NCI-H2196 treated with DMSO at 0.1 percent for 48 hours (cell line): ENCODE measurements around the gene METTL8.
"Not testable (repeated sequence)": the region's sequence is repeated elsewhere in the genome, so short reads cannot be mapped to it uniquely, and the experiment has no call there.

Experiments
- DNase-seq: peaks from one replicate; lab custom pipeline; 2025; ENCODE audit not compliant: unreplicated experiment; lab: John Stamatoyannopoulos, UW

The METTL8 gene

GRCh38 chr2:171430516-171431410, 3.0 kb downstream of the METTL8 start:
- DNase-seq, result no peak

DNA sequence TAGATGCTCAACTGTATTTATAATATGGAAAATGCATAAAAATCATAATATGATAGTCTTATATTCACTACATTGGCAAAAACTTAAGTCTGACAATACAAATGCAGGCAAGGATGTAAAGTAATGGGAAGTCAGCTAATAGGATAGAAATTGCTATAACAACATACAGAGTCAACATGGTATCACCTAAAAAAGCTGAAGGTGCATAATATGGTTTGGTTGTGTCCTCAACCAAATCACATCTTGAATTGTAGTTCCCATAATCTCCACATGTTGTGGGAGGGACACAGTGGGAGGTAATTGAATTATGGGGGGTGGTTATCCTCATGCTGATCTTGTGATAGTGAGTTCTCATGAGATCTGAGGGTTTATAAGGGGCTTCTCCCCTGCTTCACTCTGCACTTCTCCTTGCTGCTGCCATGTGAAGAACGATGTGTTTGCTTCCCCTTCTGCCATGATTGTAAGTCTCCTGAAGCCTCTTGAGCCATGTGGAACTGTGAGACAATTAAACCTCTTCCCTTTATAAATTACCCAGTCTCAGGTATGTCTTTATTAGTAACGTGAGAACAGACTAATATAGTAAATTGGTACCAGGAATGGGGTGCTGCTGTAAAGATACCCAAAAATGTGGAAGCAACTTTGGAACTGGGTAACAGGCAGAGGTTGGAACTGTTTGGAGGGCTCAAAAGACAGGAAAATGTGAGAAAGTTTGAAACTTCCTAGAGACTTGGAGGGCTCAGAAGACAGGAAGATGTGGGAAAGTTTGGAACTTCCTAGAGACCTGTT, 10.9 kb downstream of the METTL8 start:
- DNase-seq, result not testable (repeated sequence)

DNA sequence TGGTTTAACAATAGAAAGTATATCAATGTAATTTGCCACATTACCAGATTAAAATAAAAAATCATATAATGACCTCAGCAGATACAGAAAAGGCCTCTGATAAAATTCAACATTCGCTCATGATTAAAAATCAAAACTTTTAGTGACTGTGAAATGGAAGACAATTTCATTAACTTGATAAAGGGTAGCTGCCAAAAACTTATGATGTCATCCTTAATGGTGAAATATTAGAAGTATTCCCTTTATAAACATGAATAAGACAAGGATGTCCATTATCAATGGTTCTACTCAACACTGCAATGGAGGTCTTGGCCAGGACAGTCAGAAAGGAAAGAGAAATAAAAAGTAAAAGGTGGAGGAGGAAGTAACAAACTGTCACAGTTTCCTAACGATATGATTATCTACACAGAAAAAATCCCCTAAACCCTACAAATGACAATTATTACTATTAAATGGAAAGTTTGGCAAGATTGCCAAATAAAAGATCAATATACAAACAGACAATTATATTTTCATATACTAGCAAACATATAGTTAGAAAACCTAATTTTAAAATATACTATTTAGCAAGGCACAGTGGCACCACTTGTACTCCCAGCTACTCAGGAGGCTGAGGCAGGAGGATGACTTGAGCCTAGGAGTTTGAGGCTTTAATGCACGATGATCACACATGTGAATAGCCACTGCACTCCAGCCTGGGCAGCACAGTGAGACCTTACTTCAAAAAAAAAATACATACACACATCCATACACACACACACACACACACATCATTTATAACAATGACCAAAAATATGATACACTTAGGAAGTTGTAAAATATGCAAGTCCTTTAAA, 12.8 kb downstream of the METTL8 start:
- DNase-seq, result no peak

- DNase-seq, result no peak
Measured at GRCh38 chr2:171419333-171419732, 14.5 kb downstream of the METTL8 start.

DNA sequence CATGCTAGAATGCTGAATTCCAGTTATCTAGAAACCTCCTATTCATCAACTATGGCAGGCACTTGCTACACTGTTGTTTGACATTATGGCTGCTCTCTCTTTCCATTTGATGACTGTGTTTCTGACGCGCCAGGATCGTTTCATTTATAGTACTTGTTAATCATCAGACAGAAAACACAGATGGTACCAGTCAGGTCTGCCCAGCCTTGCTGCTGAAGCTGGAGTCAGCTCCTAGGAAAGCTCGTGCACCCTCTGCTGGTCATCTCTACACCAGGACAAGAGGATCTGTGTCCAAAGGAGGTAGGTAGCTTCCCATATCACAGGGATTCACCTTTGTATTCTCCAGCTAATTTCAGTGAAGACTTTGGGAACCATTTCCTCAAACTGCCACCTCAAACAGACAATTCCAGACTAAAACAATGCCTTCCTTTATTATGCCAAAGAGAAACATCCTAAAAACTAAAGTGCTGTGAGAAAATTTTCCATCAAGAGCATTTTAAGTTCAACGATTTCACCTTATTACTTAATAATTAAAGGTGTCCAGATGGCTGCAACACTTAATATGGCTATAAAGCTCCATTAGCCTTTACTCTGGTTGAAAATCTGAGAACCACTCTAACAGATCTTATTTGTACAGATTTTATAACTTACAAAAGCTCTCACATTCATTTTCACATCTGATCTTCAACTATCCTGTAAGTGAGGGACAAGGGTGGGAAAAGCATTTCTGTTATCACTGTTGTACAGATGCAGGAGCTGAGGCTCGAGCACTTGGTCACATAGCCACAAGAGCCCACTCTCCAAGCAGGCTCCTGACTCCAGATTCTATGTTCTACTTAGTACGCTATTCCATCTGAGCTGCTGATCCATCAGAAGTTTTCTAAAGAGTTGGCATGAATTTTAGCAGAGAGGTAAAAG, 17.5 kb downstream of the METTL8 start:
- DNase-seq, result peak; percentile 81

DNA sequence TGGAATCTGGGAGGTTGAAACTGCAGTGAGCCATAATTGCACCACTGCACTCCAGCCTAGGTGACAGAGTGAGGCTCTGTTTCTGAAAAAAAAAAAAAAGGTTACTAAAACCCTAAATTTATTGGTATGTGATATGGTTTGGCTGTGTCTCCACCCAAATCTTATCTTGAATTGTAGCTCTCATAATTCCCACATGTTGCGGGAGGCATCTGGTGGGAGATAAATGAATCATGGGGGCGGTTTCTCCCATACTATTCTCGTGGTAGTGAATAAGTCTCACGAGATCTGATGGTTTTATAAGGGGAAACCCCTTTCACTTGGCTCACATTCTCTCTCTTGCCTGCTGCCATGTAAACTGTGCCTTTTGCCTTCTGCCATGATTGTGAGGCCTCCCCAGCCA, 19.1 kb downstream of the METTL8 start:
- not testable (repeated sequence) for DNase-seq

DNA sequence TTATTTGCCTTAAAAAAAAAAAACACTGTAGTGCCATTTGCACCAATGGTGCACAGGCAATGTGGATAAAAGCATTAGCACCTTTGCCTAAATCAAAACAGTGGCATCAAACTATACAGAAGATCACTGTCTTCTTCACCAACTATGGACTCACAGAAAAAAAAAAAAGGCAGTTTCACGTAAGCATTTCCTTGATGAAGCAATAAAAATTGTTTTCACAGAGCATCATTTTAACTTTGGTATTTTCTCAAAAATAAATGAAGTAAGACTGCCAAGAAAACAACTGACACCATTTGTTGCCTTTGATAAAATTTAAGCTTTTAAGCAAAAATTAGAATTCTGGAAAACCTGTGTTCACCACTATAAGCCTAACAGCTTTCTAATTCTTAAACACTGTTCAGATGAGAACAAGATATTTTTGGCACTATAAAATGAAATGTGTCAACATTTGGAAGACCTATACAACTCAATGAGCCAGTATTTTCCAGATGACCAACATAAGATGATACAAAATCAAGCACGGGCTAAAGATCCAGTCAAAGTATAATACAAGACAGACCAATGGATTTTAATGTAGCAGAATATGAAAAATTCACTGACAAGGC, 21.1 kb downstream of the METTL8 start:
- no peak for DNase-seq

DNA sequence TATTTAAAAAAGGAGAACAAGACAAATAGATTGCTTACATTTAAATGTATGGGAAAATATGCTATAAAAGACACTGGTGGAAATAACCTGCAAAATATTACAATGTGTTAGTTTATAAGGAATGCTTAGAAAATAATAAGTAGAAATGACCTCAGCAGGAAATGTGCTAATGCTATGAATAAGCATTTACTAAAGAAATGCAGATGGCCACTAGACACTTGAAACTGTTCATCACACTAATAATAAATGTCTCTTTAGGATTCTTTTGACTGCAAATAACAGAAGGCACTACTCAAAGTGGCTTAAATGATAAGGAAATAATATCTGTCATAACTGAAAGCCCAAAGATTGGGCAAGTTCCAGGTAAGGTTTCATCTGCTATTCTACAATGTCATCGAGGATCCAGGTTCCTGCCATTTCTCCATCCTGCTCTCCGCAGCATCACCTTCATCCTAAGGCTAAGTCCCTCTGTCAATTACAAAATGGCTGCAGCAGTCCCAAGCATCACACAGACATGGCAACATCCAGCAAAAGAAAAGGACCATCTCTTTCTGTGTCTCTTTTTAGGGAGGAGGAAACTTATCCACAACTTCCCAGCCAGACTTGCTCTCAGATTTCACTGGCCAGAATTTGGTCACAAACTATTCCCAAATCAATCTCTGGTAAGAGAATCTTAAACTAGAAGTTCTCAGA, 21.9 kb downstream of the METTL8 start:
- DNase-seq, result no peak

GRCh38 chr2:171411214-171411613, 22.6 kb downstream of the METTL8 start:
- no peak for DNase-seq

DNA sequence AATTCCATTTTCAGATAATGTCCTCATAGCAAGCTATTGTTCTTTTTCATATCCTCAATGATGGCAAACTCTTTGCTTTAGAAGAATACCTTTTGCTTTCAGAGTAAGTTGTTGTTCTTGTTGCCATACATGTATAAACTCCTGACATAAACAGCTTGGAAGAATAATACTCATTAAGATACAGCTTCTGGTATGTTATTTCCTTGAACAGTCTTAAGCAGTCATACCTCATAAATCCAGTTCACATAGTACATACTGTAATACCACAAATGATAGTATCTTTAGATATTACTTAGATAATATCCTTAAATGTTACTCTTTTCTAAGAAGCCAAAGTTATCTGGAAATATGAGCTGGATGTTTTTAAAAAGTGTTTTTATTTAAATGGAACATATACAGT, 23.2 kb downstream of the METTL8 start:
- DNase-seq, result no peak

DNA sequence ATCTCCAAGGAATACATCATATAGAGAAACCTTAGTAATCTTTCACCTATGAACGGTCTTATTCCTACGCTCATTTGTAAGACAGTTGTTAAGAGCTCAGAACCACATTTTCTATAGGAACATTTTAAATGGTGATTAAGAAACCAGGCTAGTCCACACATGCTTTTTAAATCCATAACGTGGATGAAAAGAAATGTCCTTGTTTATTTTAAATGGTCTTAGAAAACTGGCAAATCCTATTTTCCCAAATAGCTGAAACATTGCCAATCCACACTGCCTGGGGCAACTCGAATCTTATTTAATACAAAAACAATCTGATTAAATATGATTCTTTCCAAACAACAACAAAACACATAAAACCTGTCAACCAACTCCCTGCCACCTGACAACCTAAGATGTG, 23.7 kb downstream of the METTL8 start:
- no peak for DNase-seq

GRCh38 chr2:171409436-171409971, 24.3 kb downstream of the METTL8 start:
- no peak for DNase-seq

GRCh38 chr2:171407676-171408044, 26.1 kb downstream of the METTL8 start:
- DNase-seq, result no peak

DNA sequence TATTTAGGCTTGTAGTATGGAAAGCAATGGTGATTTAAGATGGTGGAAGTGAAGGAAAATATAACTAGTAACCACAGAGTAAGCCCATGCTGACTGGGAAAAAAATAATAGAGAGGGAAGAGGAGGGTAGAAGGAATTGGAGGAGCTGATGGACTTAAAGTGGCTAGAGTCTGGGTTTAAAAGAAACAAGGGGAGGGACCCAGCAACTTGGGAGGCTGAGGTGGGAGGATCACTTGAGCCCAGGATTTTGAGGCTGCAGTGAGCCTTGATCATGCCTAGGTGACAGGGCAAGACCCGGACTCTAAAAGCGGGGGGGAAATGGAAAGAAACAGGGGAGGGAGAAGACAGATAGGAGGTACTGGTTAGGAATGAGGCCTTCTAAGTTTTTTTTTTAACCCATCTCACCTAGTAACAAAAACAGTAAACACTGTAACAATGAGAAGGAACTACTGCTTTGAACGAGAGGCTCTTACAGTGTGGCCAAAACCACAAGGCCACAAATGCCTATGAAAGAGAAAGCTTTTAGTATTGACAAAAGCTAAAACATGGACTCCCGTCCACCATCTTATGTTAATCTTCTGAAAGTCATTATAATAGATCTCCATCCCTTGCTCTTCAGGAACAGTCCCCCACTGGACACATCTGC, 26.6 kb downstream of the METTL8 start:
- DNase-seq, result no peak

- no peak for DNase-seq
Measured at GRCh38 chr2:171406044-171406443, 27.7 kb downstream of the METTL8 start.

DNA sequence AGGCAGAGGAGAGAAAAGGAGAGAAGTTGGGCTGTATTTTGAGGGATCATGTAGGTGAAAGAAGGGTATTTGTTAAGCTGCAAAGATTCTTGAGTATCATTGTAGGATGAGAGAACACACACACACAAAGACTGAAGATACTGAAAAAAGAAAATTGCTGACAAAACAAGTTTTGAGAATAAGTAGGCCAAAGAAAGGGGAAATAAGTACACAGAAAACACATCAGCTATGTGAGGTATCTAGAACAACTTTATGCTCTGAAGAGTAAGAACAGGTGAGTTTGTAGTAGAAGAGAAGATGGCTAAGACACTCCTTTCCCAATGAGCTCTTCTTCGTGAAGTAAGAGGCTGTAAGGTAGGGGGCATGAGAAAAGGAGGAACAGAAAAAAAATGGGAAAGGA, 28.2 kb downstream of the METTL8 start:
- no peak for DNase-seq

GRCh38 chr2:171404719-171405118, 29.1 kb downstream of the METTL8 start:
- no peak for DNase-seq

- no peak for DNase-seq
Measured at GRCh38 chr2:171404261-171404660, 29.5 kb downstream of the METTL8 start.
